ENCODE measurements around the gene BIRC7.

- no peak for TF ChIP-seq CTCF (IDR thresholded peaks at IDR 0.05 in 2 of 3, conservative IDR thresholded peaks at IDR 0.05 in 1 of 3; ENCODE audit: borderline replicate concordance in 1 of 3, insufficient read depth in 1 of 3, low read depth in 2 of 3, low read length in 2 of 3)
- no peak for TF ChIP-seq CEBPB (IDR thresholded peaks at IDR 0.05; ENCODE audit: low read depth)
- no peak for TF ChIP-seq YY1 (IDR thresholded peaks at IDR 0.05; ENCODE audit: extremely low read depth, insufficient replicate concordance, low read depth, low read length)
- no peak for TF ChIP-seq SRF (IDR thresholded peaks at IDR 0.05; ENCODE audit: low read depth)
- no peak for TF ChIP-seq SP1 (IDR thresholded peaks at IDR 0.05; ENCODE audit: low read depth)
- TF ChIP-seq POLR2A (IDR thresholded peaks at IDR 0.05; ENCODE audit: borderline replicate concordance, extremely low read depth, insufficient read depth, insufficient read length) = no peak
- no peak for TF ChIP-seq POLR2AphosphoS5 (IDR thresholded peaks at IDR 0.05; ENCODE audit: low read depth, low read length)
- no peak for TF ChIP-seq REST (IDR thresholded peaks at IDR 0.05; ENCODE audit: low read depth)
- no peak for TF ChIP-seq RAD21 (IDR thresholded peaks at IDR 0.05; ENCODE audit: low read depth)
Measured at GRCh38 chr20:63228806-63229205, 6.9 kb upstream of the BIRC7 start.
